DND-41 (cell line): ENCODE results near the gene ZNF609.

Source experiments
- ATAC-seq: fragments of 200-7000 bp; cut with Tn5 transposase; 3 replicates; pipeline ENCODE4 v1.9.1; 2021; ENCODE audit warnings: low read depth; ENCODE audit not compliant: insufficient read depth
- DNase-seq: peaks from one replicate; pipeline ENCODE4 v3.0.0-alpha.2; 2020
- H2AFZ ChIP-seq: 2 replicates; pipeline ENCODE4 v1.6.0; 2012; ENCODE audit warnings: low read depth, low read length
- H3K27ac ChIP-seq: 2 replicates; pipeline ENCODE4 v1.5.1; 2012; ENCODE audit warnings: low read length, inconsistent platforms
- H3K27me3 ChIP-seq: fragments of 200-600 bp; sonication (generic); 2 replicates; pipeline ENCODE4 v1.6.0; 2012; ENCODE audit warnings: low read length, mild to moderate bottlenecking, inconsistent platforms; ENCODE audit not compliant: insufficient read depth, poor library complexity
- H3K36me3 ChIP-seq: 2 replicates; pipeline ENCODE4 v1.5.1; 2012; ENCODE audit warnings: low read length, inconsistent platforms; ENCODE audit not compliant: insufficient read depth
- H3K4me1 ChIP-seq: 2 replicates; pipeline ENCODE4 v1.5.1; 2012; ENCODE audit warnings: mild to moderate bottlenecking, low read length; ENCODE audit not compliant: insufficient read depth
- H3K4me2 ChIP-seq: 2 replicates; pipeline ENCODE4 v1.6.0; 2012; ENCODE audit warnings: mild to moderate bottlenecking, moderate library complexity, low read length, inconsistent platforms; ENCODE audit not compliant: insufficient read depth
- H3K4me3 ChIP-seq, 2 experiments: fragments of 200-600 bp in 1 of 2; shearing (Covaris generic) in 1 of 2; 2 replicates each; pipeline ENCODE4 v1.5.1; 2012 to 2016; ENCODE audit warnings: inconsistent platforms in 2 of 2, low read length in 2 of 2, mild to moderate bottlenecking in 2 of 2, low read depth in 1 of 2, moderate library complexity in 1 of 2
- H3K79me2 ChIP-seq: 2 replicates; pipeline ENCODE4 v1.6.0; 2012; ENCODE audit warnings: low read length, inconsistent platforms; ENCODE audit not compliant: insufficient read depth
- H3K9ac ChIP-seq: 2 replicates; pipeline ENCODE4 v1.6.0; 2012; ENCODE audit warnings: low read depth, mild to moderate bottlenecking, inconsistent platforms, low read length, moderate library complexity
- H3K9me3 ChIP-seq: 2 replicates; pipeline ENCODE4 v1.5.1; 2012; ENCODE audit warnings: low read length, moderate library complexity, mild to moderate bottlenecking, inconsistent platforms; ENCODE audit not compliant: insufficient read depth, severe bottlenecking
- H4K20me1 ChIP-seq: 2 replicates; pipeline ENCODE4 v1.6.0; 2012; ENCODE audit warnings: low read length; ENCODE audit not compliant: insufficient read depth
- CTCF ChIP-seq: IDR thresholded peaks from 2 replicates; pipeline ENCODE4 v1.5.1; 2012; ENCODE audit warnings: borderline replicate concordance, low read length, moderate library complexity, mild to moderate bottlenecking; ENCODE audit not compliant: poor library complexity, severe bottlenecking; ENCODE audit errors: extremely low read depth
- EZH2 ChIP-seq: IDR thresholded peaks from 3 replicates; pipeline ENCODE4 v1.6.1; 2012; ENCODE audit warnings: borderline replicate concordance, low read depth, mild to moderate bottlenecking, moderate library complexity, low read length, inconsistent platforms; ENCODE audit not compliant: severe bottlenecking

Gene ZNF609

GRCh38 chr15:64583983-64584382 lies 123.6 kb downstream of the ZNF609 start:
- H3K4me3 ChIP-seq: no peak overlapping the region
- peaks cover 5% of the 10 kb centered on the region; the same call in 1 of the 2 replicates for H3K4me1 ChIP-seq
- H3K9me3 ChIP-seq: peaks cover 19% of the 10 kb centered on the region
- no peak overlapping the region for H3K4me2 ChIP-seq
- ATAC-seq (no peak), DNase-seq (no peak)
- peaks cover 72% of the 10 kb centered on the region for H3K79me2 ChIP-seq
- peaks cover 8% of the 10 kb centered on the region for H3K36me3 ChIP-seq
- TF ChIP-seq CTCF: no peak
- peaks cover 6% of the 10 kb centered on the region; the same call in 1 of the 2 replicates for H4K20me1 ChIP-seq
- no peaks in the 10 kb centered on the region for H3K27me3 ChIP-seq
- no peak overlapping the region for H2AFZ ChIP-seq
- H3K9ac ChIP-seq: no peak overlapping the region
- no peak overlapping the region for H3K27ac ChIP-seq

GRCh38 chr15:64586259-64586870 lies 126.0 kb downstream of the ZNF609 start:
- DNase-seq (no peak), ATAC-seq (no peak)
- H4K20me1 ChIP-seq: peaks cover 9% of the 10 kb centered on the region; the same call in 1 of the 2 replicates
- peaks cover 72% of the 10 kb centered on the region for H3K79me2 ChIP-seq
- peaks cover 5% of the 10 kb centered on the region; the same call in 1 of the 2 replicates for H3K4me1 ChIP-seq
- H3K9me3 ChIP-seq: peaks cover 2% of the 10 kb centered on the region
- H3K4me3 ChIP-seq: no peak overlapping the region
- H3K36me3 ChIP-seq: 0 out of 2 replicates have a peak, but pooled peaks cover 5% of the 10 kb centered on the region
- TF ChIP-seq EZH2 (no peak), CTCF (no peak)
- H3K27me3 ChIP-seq: no peaks in the 10 kb centered on the region
- no peak overlapping the region for H2AFZ ChIP-seq
- no peak overlapping the region for H3K27ac ChIP-seq
- no peak overlapping the region for H3K9ac ChIP-seq
- no peak overlapping the region for H3K4me2 ChIP-seq

GRCh38 chr15:64586984-64587383 lies 126.6 kb downstream of the ZNF609 start:
- H3K79me2 ChIP-seq: peaks cover 72% of the 10 kb centered on the region
- TF ChIP-seq EZH2: no peak
- no peak for TF ChIP-seq CTCF
- no peak for DNase-seq

More at GRCh38 chr15:64586984-64587383, 126.6 kb downstream of the ZNF609 start:
- no peak overlapping the region for H3K4me2 ChIP-seq
- H3K27me3 ChIP-seq: no peaks in the 10 kb centered on the region
- H3K36me3 ChIP-seq: 0 out of 2 replicates have a peak, but pooled peaks cover 4% of the 10 kb centered on the region
- peaks cover 9% of the 10 kb centered on the region; the same call in 1 of the 2 replicates for H4K20me1 ChIP-seq
- no peak overlapping the region for H3K27ac ChIP-seq
- no peak overlapping the region for H3K9ac ChIP-seq
- no peak for ATAC-seq
- no peak overlapping the region for H2AFZ ChIP-seq
- peaks cover 5% of the 10 kb centered on the region; the same call in 1 of the 2 replicates for H3K4me1 ChIP-seq
- H3K4me3 ChIP-seq: no peak overlapping the region
- no peaks in the 10 kb centered on the region for H3K9me3 ChIP-seq
